Fibroblast of lung (primary cell): ENCODE measurements around the gene DRAP1. TPM values are rescaled to one million over a fixed set of nuclear protein-coding genes. Genes with fewer than 3 reads are reported as not detected.

Experiments
- DNase-seq, 2 donors: peaks; one replicate each; pipeline versions ENCODE4 v3.0.0 to v3.0.0-alpha.2; 2010; ENCODE audit warnings: low read depth in 2 of 2
- H2AFZ ChIP-seq: 2 replicates; pipeline ENCODE4 v1.5.1; 2012; ENCODE audit warnings: low read length, control low read depth, inconsistent platforms
- H3K27ac ChIP-seq: 2 replicates; pipeline ENCODE4 v1.5.1; 2011; ENCODE audit warnings: low read length, control low read depth; ENCODE audit not compliant: insufficient read depth
- H3K27me3 ChIP-seq: 2 replicates; pipeline ENCODE4 v1.5.1; 2011; ENCODE audit warnings: mild to moderate bottlenecking, low read length; ENCODE audit not compliant: control insufficient read depth, insufficient read depth
- H3K36me3 ChIP-seq: 2 replicates; pipeline ENCODE4 v1.5.1; 2011; ENCODE audit warnings: low read length; ENCODE audit not compliant: control insufficient read depth, insufficient read depth
- H3K4me1 ChIP-seq: 2 replicates; pipeline ENCODE4 v1.5.1; 2011; ENCODE audit warnings: low read length; ENCODE audit not compliant: control insufficient read depth, insufficient read depth; ENCODE audit errors: extremely low read depth
- H3K4me2 ChIP-seq: 2 replicates; pipeline ENCODE4 v1.5.1; 2011; ENCODE audit warnings: low read length, control low read depth; ENCODE audit not compliant: insufficient read depth; ENCODE audit errors: extremely low read depth
- H3K4me3 ChIP-seq, 4 experiments: fragments of 200-600 bp in 1 of 4; sonication (generic) in 1 of 4; replicated peaks in 1 of 4; 2 replicates each; pipeline ENCODE4 v1.5.1; 2011 to 2016; ENCODE audit warnings: low read length in 4 of 4, low read depth in 3 of 4, mild to moderate bottlenecking in 3 of 4, control low read depth in 2 of 4, inconsistent platforms in 1 of 4, mixed read lengths in 1 of 4; ENCODE audit not compliant: insufficient read depth in 1 of 4; ENCODE audit errors: control extremely low read depth in 1 of 4
- H3K79me2 ChIP-seq: 2 replicates; pipeline ENCODE4 v1.5.1; 2012; ENCODE audit warnings: mild to moderate bottlenecking, low read length, inconsistent platforms; ENCODE audit not compliant: control insufficient read depth, insufficient read depth
- H3K9ac ChIP-seq: 2 replicates; pipeline ENCODE4 v1.5.1; 2011; ENCODE audit warnings: mild to moderate bottlenecking, low read length, control low read depth; ENCODE audit not compliant: insufficient read depth
- H3K9me3 ChIP-seq: 2 replicates; pipeline ENCODE4 v1.5.1; 2012; ENCODE audit warnings: low read depth, low read length; ENCODE audit not compliant: control insufficient read depth, insufficient read depth
- H4K20me1 ChIP-seq: 2 replicates; pipeline ENCODE4 v1.5.1; 2011; ENCODE audit warnings: low read length; ENCODE audit not compliant: control insufficient read depth, insufficient read depth; ENCODE audit errors: extremely low read depth
- CTCF ChIP-seq, 2 donors: IDR thresholded peaks in 1 of 2; conservative IDR thresholded peaks in 1 of 2; 1 replicate in 1 of 2; 2 replicates in 1 of 2; pipeline ENCODE4 v1.5.1; 2011 to 2012; ENCODE audit warnings: low read length in 2 of 2, control low read depth in 1 of 2, inconsistent platforms in 1 of 2, low read depth in 1 of 2, mild to moderate bottlenecking in 1 of 2
- EZH2 ChIP-seq: IDR thresholded peaks from 2 replicates; pipeline ENCODE4 v1.5.1; 2012; ENCODE audit warnings: low read length, control low read depth, mild to moderate bottlenecking; ENCODE audit errors: missing control alignments
- polyA plus RNA-seq, 2 donors: library from polyadenylated mRNA; depleted of rRNA in 1 of 2; stranded (reverse) in 1 of 2; unstranded in 1 of 2; fragments of >200 nt; gene quantifications; 2 replicates each; pipeline ENCODE4 v1.2.1, GENCODE V29; 2011 to 2012; ENCODE audit warnings: missing spikeins in 1 of 2
- total RNA-seq: library from RNA; depleted of rRNA; stranded (reverse); fragments of >200 nt; gene quantifications from 2 replicates; pipeline ENCODE4 v1.2.1, GENCODE V29; 2014

Gene DRAP1
- total and polyA plus RNA-seq, 2 donors (not counting 1 experiment from before 2014, with no cell fraction given): 130 to 300 TPM

GRCh38 chr11:65921033-65921555 is 1.9 kb downstream of the DRAP1 start:
- no peak overlapping the region for H2AFZ ChIP-seq
- TF ChIP-seq CTCF (conservative IDR thresholded peaks at IDR 0.05 in 1 of 2, IDR thresholded peaks at IDR 0.05 in 1 of 2; ENCODE audit: low read depth in 1 of 2, low read length in 2 of 2): no peak
- TF ChIP-seq EZH2: no peak
- no peak overlapping the region for H3K9ac ChIP-seq
- peaks cover 25% of the 10 kb centered on the region for H3K4me1 ChIP-seq
- H3K27ac ChIP-seq: no peak overlapping the region
- peaks cover 22% of the 10 kb centered on the region for H3K36me3 ChIP-seq
- peak overlapping the region; percentile 68 to 95 (median 76) for H3K4me3 ChIP-seq
- no peak for DNase-seq
- H3K79me2 ChIP-seq: peaks cover 56% of the 10 kb centered on the region
- H3K9me3 ChIP-seq: no peaks in the 10 kb centered on the region
- H4K20me1 ChIP-seq: no peaks in the 10 kb centered on the region
- peak overlapping the region; percentile 86 for H3K4me2 ChIP-seq
- no peaks in the 10 kb centered on the region for H3K27me3 ChIP-seq

- Histone ChIP-seq H4K20me1 (no peaks in the 10 kb centered on the region), H3K9me3 (no peaks in the 10 kb centered on the region), H3K27me3 (no peaks in the 10 kb centered on the region), H3K9ac (no peak overlapping the region), H3K36me3 (peaks cover 19% of the 10 kb centered on the region), H3K4me3 (no peak overlapping the region), H2AFZ (no peak overlapping the region), H3K27ac (no peak overlapping the region), H3K4me1 (peaks cover 17% of the 10 kb centered on the region), H3K4me2 (no peak overlapping the region), H3K79me2 (peaks cover 49% of the 10 kb centered on the region)
- TF ChIP-seq CTCF (conservative IDR thresholded peaks at IDR 0.05 in 1 of 2, IDR thresholded peaks at IDR 0.05 in 1 of 2; ENCODE audit: low read depth in 1 of 2, low read length in 2 of 2) (no peak), EZH2 (no peak)
- no peak for DNase-seq
These were observed 2.6 kb downstream of the DRAP1 start for GRCh38 chr11:65921876-65922275.

GRCh38 chr11:65922565-65922964 is 3.3 kb downstream of the DRAP1 start:
- H3K9me3 ChIP-seq: no peaks in the 10 kb centered on the region
- H3K9ac ChIP-seq: no peak overlapping the region
- H4K20me1 ChIP-seq: no peaks in the 10 kb centered on the region
- no peaks in the 10 kb centered on the region for H3K27me3 ChIP-seq
- TF ChIP-seq CTCF (conservative IDR thresholded peaks at IDR 0.05 in 1 of 2, IDR thresholded peaks at IDR 0.05 in 1 of 2; ENCODE audit: low read depth in 1 of 2, low read length in 2 of 2): no peak
- H3K4me3 ChIP-seq: no peak overlapping the region
- peaks cover 11% of the 10 kb centered on the region for H3K4me1 ChIP-seq
- H3K79me2 ChIP-seq: peaks cover 42% of the 10 kb centered on the region
- H3K36me3 ChIP-seq: peaks cover 14% of the 10 kb centered on the region
- H3K27ac ChIP-seq: no peak overlapping the region
- H3K4me2 ChIP-seq: no peak overlapping the region
- H2AFZ ChIP-seq: no peak overlapping the region
- DNase-seq: no peak
